HG02759 (cell line): ENCODE data around the gene EDN3.
"Not testable (repeated sequence)": the region's sequence is repeated elsewhere in the genome, so short reads cannot be mapped to it uniquely, and the experiment has no call there.

Source experiments
- ATAC-seq: cut with Tn5 transposase; IDR thresholded peaks from one replicate; pipeline ENCODE4 v1.9.1; 2021; ENCODE audit warnings: mild to moderate bottlenecking, moderate library complexity; ENCODE audit not compliant: unreplicated experiment

The EDN3 gene

GRCh38 chr20:59334651-59335300 is 34.4 kb downstream of the EDN3 start:
- no peak for ATAC-seq

GRCh38 chr20:59335377-59335776 is 35.0 kb downstream of the EDN3 start:
- no peak for ATAC-seq

- ATAC-seq, result no peak
Observed at GRCh38 chr20:59336540-59336939, 36.1 kb downstream of the EDN3 start.

- not testable (repeated sequence) for ATAC-seq
Observed at GRCh38 chr20:59338444-59338843, 38.0 kb downstream of the EDN3 start.

GRCh38 chr20:59340201-59340885 is 39.9 kb downstream of the EDN3 start:
- no peak for ATAC-seq

- ATAC-seq, result not testable (repeated sequence)
Observed at GRCh38 chr20:59341285-59342022, 41.0 kb downstream of the EDN3 start.

GRCh38 chr20:59342023-59342957 is 41.9 kb downstream of the EDN3 start:
- ATAC-seq, result no peak

- ATAC-seq, result no peak
Observed at GRCh38 chr20:59346061-59346460, 45.6 kb downstream of the EDN3 start.

GRCh38 chr20:59349277-59349676 is 48.9 kb downstream of the EDN3 start:
- ATAC-seq, result no peak

- ATAC-seq, result no peak
Observed at GRCh38 chr20:59350330-59351156, 50.1 kb downstream of the EDN3 start.

- ATAC-seq, result no peak
Observed at GRCh38 chr20:59351157-59352040, 51.0 kb downstream of the EDN3 start.

- ATAC-seq, result no peak
Observed at GRCh38 chr20:59352541-59352940, 52.1 kb downstream of the EDN3 start.

- ATAC-seq, result no peak
Observed at GRCh38 chr20:59352990-59353389, 52.6 kb downstream of the EDN3 start.

- no peak for ATAC-seq
Observed at GRCh38 chr20:59354460-59354859, 54.0 kb downstream of the EDN3 start.

- no peak for ATAC-seq
Observed at GRCh38 chr20:59355242-59355641, 54.8 kb downstream of the EDN3 start.

- ATAC-seq, result no peak
Observed at GRCh38 chr20:59356662-59357165, 56.3 kb downstream of the EDN3 start.

- ATAC-seq, result not testable (repeated sequence)
Observed at GRCh38 chr20:59358793-59359192, 58.4 kb downstream of the EDN3 start.

- ATAC-seq, result no peak
Observed at GRCh38 chr20:59359906-59360725, 59.7 kb downstream of the EDN3 start.
